Osteoblast (primary cell): ENCODE data around the gene KIF2A. TPM values are rescaled to one million over a fixed set of nuclear protein-coding genes. Genes with fewer than 3 reads are reported as not detected.

Source experiments
- DNase-seq: peaks from one replicate; pipeline ENCODE4 v3.0.0; 2011; ENCODE audit warnings: low spot score, mixed read lengths; ENCODE audit not compliant: insufficient read length; ENCODE audit errors: missing footprints
- H2AFZ ChIP-seq: 2 replicates; pipeline ENCODE4 v1.6.0; 2011; ENCODE audit warnings: mild to moderate bottlenecking, low read length
- H3K27ac ChIP-seq: 2 replicates; pipeline ENCODE4 v1.5.1; 2011; ENCODE audit warnings: mild to moderate bottlenecking, low read depth, low read length, moderate library complexity
- H3K27me3 ChIP-seq: 2 replicates; pipeline ENCODE4 v1.6.0; 2012; ENCODE audit warnings: mild to moderate bottlenecking, control low read depth, inconsistent platforms, low read length, moderate library complexity; ENCODE audit not compliant: insufficient read depth
- H3K36me3 ChIP-seq: 2 replicates; pipeline ENCODE4 v1.5.1; 2011; ENCODE audit warnings: mild to moderate bottlenecking, low read length, control low read depth, moderate library complexity; ENCODE audit not compliant: insufficient read depth
- H3K4me1 ChIP-seq: 2 replicates; pipeline ENCODE4 v1.5.1; 2011; ENCODE audit warnings: mild to moderate bottlenecking, low read length, control low read depth, moderate library complexity; ENCODE audit not compliant: insufficient read depth
- H3K4me2 ChIP-seq: 2 replicates; pipeline ENCODE4 v1.6.0; 2011; ENCODE audit warnings: mild to moderate bottlenecking, low read length; ENCODE audit not compliant: insufficient read depth
- H3K4me3 ChIP-seq: fragments of 200-600 bp; sonication (generic); 3 replicates; pipeline ENCODE4 v1.5.1; 2012; ENCODE audit warnings: mild to moderate bottlenecking, low read length, inconsistent platforms; ENCODE audit not compliant: insufficient read depth
- H3K79me2 ChIP-seq: 2 replicates; pipeline ENCODE4 v1.6.0; 2012; ENCODE audit warnings: mild to moderate bottlenecking, low read length, control low read depth, inconsistent platforms; ENCODE audit not compliant: insufficient read depth
- H3K9me3 ChIP-seq: 2 replicates; pipeline ENCODE4 v1.5.1; 2011; ENCODE audit warnings: low read depth, low read length, control low read depth
- H4K20me1 ChIP-seq: 2 replicates; pipeline ENCODE4 v1.6.0; 2012; ENCODE audit warnings: mild to moderate bottlenecking, low read length, control low read depth; ENCODE audit not compliant: insufficient read depth
- CTCF ChIP-seq: IDR thresholded peaks from 2 replicates; pipeline ENCODE4 v1.5.1; 2011; ENCODE audit warnings: mild to moderate bottlenecking, low read depth, low read length, moderate library complexity; ENCODE audit errors: extremely low read depth
- total RNA-seq: library from RNA; depleted of rRNA; stranded (reverse); fragments of >200 nt; gene quantifications from 2 replicates; pipeline ENCODE4 v1.2.3, GENCODE V29; 2012

KIF2A gene
- total RNA-seq, 1 donor, result 52.8 TPM

GRCh38 chr5:62421414-62421813, 115.4 kb downstream of the KIF2A start:
- Histone ChIP-seq H3K4me3 (no peak overlapping the region), H3K36me3 (no peaks in the 10 kb centered on the region), H3K27ac (no peak overlapping the region), H3K27me3 (no peaks in the 10 kb centered on the region), H3K9me3 (no peaks in the 10 kb centered on the region), H4K20me1 (peaks cover 2% of the 10 kb centered on the region), H2AFZ (no peak overlapping the region), H3K79me2 (peaks cover 73% of the 10 kb centered on the region), H3K4me2 (no peak overlapping the region), H3K4me1 (no peaks in the 10 kb centered on the region)
- DNase-seq, result no peak
- no peak for TF ChIP-seq CTCF

GRCh38 chr5:62424763-62425162, 118.8 kb downstream of the KIF2A start:
- Histone ChIP-seq H3K27me3 (no peaks in the 10 kb centered on the region), H3K9me3 (no peaks in the 10 kb centered on the region), H4K20me1 (peaks cover 2% of the 10 kb centered on the region), H3K79me2 (peaks cover 64% of the 10 kb centered on the region), H3K4me3 (no peak overlapping the region), H3K4me2 (no peak overlapping the region), H3K27ac (no peak overlapping the region), H3K36me3 (no peaks in the 10 kb centered on the region), H3K4me1 (no peaks in the 10 kb centered on the region), H2AFZ (no peak overlapping the region)
- no peak for TF ChIP-seq CTCF
- DNase-seq, result no peak

GRCh38 chr5:62431735-62432620, 126.0 kb downstream of the KIF2A start:
- no peak for TF ChIP-seq CTCF
- no peak for DNase-seq
- H3K9me3 ChIP-seq, result no peaks in the 10 kb centered on the region
- H3K36me3 ChIP-seq, result no peaks in the 10 kb centered on the region
- peak overlapping the region; percentile 76 for H3K4me2 ChIP-seq
- H4K20me1 ChIP-seq, result peaks cover 3% of the 10 kb centered on the region
- H3K4me1 ChIP-seq, result peaks cover 5% of the 10 kb centered on the region
- peaks cover 74% of the 10 kb centered on the region for H3K79me2 ChIP-seq
- H3K4me3 ChIP-seq, result peak overlapping the region; percentile 48
- no peaks in the 10 kb centered on the region for H3K27me3 ChIP-seq
- H3K27ac ChIP-seq, result no peak overlapping the region
- peak overlapping the region; percentile 84 for H2AFZ ChIP-seq

- DNase-seq, result no peak
- H3K36me3 ChIP-seq, result no peaks in the 10 kb centered on the region
- H3K27me3 ChIP-seq, result no peaks in the 10 kb centered on the region
- peak overlapping the region; percentile 37 for H2AFZ ChIP-seq
- H3K27ac ChIP-seq, result no peak overlapping the region
- no peak overlapping the region for H3K4me3 ChIP-seq
- H3K4me1 ChIP-seq, result peaks cover 5% of the 10 kb centered on the region
- H3K9me3 ChIP-seq, result no peaks in the 10 kb centered on the region
- no peak for TF ChIP-seq CTCF
- H3K4me2 ChIP-seq, result peak overlapping the region; percentile 76
- H3K79me2 ChIP-seq, result peaks cover 68% of the 10 kb centered on the region
- H4K20me1 ChIP-seq, result peaks cover 3% of the 10 kb centered on the region
Measured at GRCh38 chr5:62432621-62433064, 126.6 kb downstream of the KIF2A start.
